HG02588 (cell line): Measurements from ENCODE around the gene NUP210L.

Source experiments
- ATAC-seq: cut with Tn5 transposase; IDR thresholded peaks from one replicate; pipeline ENCODE4 v1.9.1; 2021; ENCODE audit warnings: mild to moderate bottlenecking, moderate library complexity; ENCODE audit not compliant: unreplicated experiment

NUP210L gene

GRCh38 chr1:153968000-153968363 lies 186.9 kb downstream of the NUP210L start:
- ATAC-seq, result no peak

DNA sequence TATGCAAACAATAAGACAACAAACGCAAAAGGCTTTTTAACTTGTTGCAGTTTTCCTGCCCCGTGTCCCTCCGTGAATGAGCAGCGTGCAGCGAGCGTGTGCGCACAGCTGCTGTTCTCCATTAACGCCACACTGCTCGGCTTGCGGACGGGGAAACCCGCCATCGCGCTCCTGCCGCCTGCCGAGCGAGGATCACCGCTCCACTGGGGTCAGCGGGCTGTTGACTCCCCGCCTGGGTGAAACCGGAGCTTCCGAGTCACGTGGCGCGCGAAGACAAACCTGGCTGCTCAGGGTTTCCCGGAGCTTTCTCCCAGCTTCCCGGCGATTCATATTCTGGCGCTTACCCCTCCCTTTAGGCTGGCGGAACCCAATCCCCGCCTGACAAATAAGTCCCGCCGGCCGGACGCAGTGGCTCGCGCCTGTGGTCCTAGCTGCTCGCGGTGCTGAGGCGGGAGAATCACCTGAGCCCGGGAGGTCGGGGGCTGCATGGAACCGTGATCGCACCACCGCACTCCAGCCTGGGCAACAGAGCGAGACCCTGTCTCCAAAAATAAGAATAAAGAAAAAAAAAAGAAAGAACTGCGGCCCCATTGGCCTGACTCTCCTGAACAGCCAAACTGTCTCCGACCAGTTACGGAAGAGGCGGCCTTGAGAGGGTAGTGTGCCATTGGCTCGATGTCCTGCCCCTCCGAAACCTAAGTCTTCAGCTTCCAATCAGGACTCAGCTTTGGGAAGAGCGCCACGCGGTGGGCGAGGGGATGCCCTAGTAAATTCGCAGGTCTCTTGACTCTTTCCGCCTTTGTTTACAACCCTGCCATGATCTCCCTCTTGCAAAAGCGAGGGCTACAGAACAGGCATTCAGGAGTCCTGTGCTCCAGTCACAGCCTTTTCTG lies 187.5 kb downstream of the NUP210L start, which contains the start of gene CREB3L4:
TSS of gene CREB3L4 (plus strand) at position 796 of the 893 bp plus-strand sequence. CDS start 624 bp downstream, outside the sequence.
- ATAC-seq, result peak; percentile 62

DNA sequence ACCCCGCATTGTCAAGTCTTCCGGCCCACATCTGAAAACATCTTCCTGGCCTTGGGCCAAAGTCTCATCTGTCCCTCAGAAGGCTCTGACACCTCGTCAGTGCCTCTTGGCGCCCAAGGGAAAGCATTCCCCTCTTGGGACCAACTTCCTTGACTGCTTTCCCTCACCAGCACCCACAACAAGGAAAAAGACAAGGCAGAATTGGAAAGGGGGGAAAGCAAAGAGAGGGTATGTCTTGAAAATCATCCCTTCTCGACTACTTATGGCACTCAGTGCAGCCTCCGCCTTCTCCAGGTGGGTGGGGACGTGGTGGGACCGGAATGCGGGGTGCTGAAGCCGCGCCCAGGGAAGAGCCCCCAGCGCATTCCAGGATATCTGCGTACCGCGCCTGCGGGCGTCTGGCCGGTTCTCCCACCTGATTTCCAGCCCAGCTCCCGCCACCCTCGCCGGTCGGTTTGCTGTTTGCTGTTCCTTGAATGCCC lies 191.0 kb downstream of the NUP210L start:
- ATAC-seq, result no peak

- ATAC-seq, result peak; percentile 48
Observed at GRCh38 chr1:153963030-153963849, 191.6 kb downstream of the NUP210L start, which contains the start of gene SLC39A1. Gene SLC39A1, minus strand, starts transcription at chr1:153963537. Its CDS starts 822 bp downstream, at chr1:153962715.

GRCh38 chr1:153962088-153963029 lies 192.5 kb downstream of the NUP210L start:
- ATAC-seq, result no peak

DNA sequence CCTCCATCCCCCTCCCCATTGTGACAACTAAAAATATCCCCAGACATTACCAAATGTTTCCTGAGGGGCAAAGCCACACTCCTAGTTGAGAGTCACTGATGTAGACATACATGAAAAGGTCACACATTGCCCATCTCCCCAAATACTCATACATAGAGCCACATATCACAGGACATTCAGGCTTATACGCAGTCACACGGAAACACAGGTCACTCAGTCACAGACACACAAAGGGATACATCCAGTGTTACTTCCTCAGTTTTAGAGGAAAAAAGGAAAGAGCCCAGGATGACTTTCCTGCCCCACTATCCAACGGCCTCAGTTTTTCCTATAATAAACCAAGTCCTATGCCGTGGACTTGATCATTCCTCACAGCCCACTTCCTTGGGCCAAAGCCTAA lies 193.5 kb downstream of the NUP210L start:
- ATAC-seq, result no peak

- no peak for ATAC-seq
Observed at GRCh38 chr1:153960206-153960605, 194.7 kb downstream of the NUP210L start.

DNA sequence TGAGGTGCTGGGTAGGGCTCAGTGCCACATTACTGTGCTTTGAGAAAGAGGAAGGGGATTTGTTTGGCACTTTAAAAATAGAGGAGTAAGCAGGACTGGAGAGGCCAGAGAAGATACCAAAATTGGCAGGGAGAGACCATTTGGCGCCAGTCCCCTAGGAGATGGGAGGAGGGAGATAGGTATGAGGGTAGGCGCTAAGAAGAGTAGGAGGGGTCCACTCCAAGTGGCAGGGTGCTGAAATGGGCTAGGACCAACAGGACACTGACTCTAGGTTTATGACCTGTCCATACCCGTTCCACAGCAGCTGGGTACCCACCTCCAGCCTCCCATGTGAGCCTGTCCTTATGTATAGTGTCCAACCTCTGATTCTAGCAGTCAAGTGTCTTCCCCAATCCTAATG lies 195.4 kb downstream of the NUP210L start:
- ATAC-seq, result no peak

DNA sequence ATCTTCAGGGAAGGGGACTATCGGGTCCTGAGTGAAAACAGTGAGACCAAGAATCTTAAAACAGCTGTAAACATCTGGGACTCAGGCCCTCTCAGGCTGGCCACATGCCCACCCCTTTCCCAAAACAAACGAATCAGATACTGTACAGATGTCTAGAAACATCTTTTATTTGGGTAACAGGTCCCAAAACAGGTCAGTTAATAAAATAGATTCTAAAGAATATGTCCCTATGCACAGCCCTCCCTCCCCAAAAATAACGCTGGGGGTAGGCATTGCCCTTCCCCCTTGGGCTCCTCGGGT lies 196.0 kb downstream of the NUP210L start:
- ATAC-seq, result no peak

GRCh38 chr1:153958111-153958960 lies 196.5 kb downstream of the NUP210L start, which contains the start of gene CRTC2:
Gene CRTC2, minus strand, starts transcription at chr1:153958612. Its CDS starts 115 bp downstream, at chr1:153958497.
- peak; percentile 64 for ATAC-seq

DNA sequence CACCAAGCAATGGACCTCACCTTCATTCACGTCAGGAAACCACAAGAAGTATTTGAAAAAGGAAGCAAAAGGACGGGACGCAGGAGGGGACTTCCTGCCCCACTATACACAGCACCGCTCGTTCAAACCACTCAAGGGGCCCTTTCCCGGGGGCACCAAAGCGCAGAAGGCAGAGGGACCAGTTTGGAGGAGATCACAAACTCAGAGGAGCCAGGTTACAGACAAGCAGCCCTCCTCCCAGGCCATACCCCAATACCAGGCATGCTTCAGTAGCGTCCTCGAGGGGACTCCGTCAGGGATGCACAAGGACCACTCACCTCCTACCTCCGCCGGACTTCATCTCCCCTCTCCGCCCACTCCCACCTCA lies 197.1 kb downstream of the NUP210L start:
- ATAC-seq, result peak; percentile 9

- no peak for ATAC-seq
Observed at GRCh38 chr1:153956997-153957715, 197.7 kb downstream of the NUP210L start.

DNA sequence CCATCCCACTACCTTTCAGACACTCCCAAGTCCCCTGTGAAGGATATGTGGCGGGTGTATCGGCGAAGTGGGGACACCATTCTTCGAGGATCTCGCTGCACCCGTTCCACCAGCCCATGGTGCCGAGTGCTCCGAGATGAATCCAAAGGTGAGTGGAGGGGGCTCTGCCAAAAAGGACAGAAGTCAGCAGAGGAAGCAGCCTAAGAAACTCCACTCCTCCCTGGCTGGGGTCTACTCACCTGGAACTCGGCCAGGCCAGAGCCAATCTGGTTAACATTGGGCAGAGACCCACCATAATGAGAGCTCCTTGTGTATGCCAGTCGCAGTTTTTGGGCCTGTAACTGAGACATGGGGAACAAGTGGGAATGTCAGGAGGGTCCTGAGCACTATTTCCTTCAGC lies 200.0 kb downstream of the NUP210L start:
- no peak for ATAC-seq

GRCh38 chr1:153953859-153954365 lies 201.0 kb downstream of the NUP210L start:
- no peak for ATAC-seq

GRCh38 chr1:153951801-153952200 lies 203.1 kb downstream of the NUP210L start:
- ATAC-seq, result no peak

- no peak for ATAC-seq
Observed at GRCh38 chr1:153951183-153951582, 203.7 kb downstream of the NUP210L start.

DNA sequence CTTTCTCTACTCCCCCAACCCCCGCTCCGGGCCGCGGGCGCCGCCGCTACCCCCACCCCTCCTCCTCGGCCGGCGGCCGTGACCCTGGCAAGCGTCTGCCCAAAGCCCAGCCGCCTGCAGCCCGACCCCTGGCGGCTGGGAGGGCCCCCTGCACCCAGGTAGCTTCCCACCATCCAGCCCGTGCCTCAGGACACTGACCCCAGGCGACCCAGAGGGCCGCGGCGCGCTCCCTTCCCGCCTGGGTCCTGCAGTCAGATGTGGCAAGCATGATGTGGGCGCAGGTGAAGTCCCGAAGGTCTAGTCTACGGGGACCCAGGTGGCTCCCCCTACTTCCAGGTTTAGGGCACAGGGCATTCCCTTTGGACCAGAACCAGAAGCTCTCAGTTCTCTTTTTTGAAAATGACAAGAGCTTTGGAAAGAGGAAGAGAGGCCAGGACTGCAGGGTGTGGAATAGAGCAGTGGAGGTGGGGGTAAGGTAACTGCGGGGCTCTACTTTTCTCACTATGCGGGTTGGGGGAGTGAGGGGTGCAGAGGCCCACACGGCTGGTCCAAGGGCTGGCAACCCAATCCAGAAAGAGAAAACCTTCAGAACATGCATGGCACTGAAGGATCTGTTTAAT lies 208.1 kb downstream of the NUP210L start, which contains the start of gene DENND4B:
TSS of gene DENND4B (minus strand) at position 97 of the 620 bp plus-strand sequence. CDS start 2,344 bp downstream, outside the sequence.
- peak; percentile 68 for ATAC-seq
